ENCODE results near the gene UBAC2. TPM values are rescaled to one million over a fixed set of nuclear protein-coding genes. Genes with fewer than 3 reads are reported as not detected.
"Not testable (repeated sequence)": the region's sequence is repeated elsewhere in the genome, so short reads cannot be mapped to it uniquely, and the experiment has no call there.

The UBAC2 gene
- total and polyA plus RNA-seq, 10 donors, result 49.3 to 82.1 (median 66.2) TPM

- 91 to 96% (median 95%) methylated on average over 5 of the region's 5 CpGs for WGBS, 5 donors
- Histone ChIP-seq H3K27ac (no peak overlapping the region), H3K4me1 (peaks cover 41 to 98% (median 56%) of the 10 kb centered on the region in 6 donors), H3K9me3 (no peaks in the 10 kb centered on the region), H3K27me3 (replicated peaks in 1 of 7) (no peaks in the 10 kb centered on the region), H3K36me3 (peaks cover 0 to 36% (median 2%) of the 10 kb centered on the region in 6 donors), H3K4me3 (no peak overlapping the region)
- intact Hi-C loops (cut with DNase I; ENCODE audit: low total_unique reads), result no loop called here
- no peak for DNase-seq
- no peak for TF ChIP-seq POLR2A (IDR thresholded peaks at IDR 0.05)
- no peak for TF ChIP-seq CTCF (IDR thresholded peaks at IDR 0.05 in 8 of 11, conservative IDR thresholded peaks at IDR 0.05 in 3 of 11)
- TF ChIP-seq POLR2AphosphoS5 (IDR thresholded peaks at IDR 0.05), result no peak
These were observed 6.2 kb downstream of the UBAC2 start for GRCh38 chr13:99206873-99207272.

- no peak for TF ChIP-seq POLR2AphosphoS5 (IDR thresholded peaks at IDR 0.05)
- no peak for TF ChIP-seq CTCF (IDR thresholded peaks at IDR 0.05 in 8 of 11, conservative IDR thresholded peaks at IDR 0.05 in 3 of 11)
- no peak for TF ChIP-seq POLR2A (IDR thresholded peaks at IDR 0.05)
- Histone ChIP-seq H3K9me3 (no peaks in the 10 kb centered on the region), H3K27ac (no peak overlapping the region), H3K4me3 (no peak overlapping the region), H3K27me3 (replicated peaks in 1 of 7) (no peaks in the 10 kb centered on the region), H3K36me3 (peaks cover 0 to 36% (median 2%) of the 10 kb centered on the region in 6 donors), H3K4me1 (peaks cover 34 to 96% (median 50%) of the 10 kb centered on the region in 6 donors)
- WGBS, 5 donors, result 90 to 93% (median 91%) methylated on average over 7 of the region's 7 CpGs
- no peak for DNase-seq
- intact Hi-C loops (cut with DNase I; ENCODE audit: low total_unique reads), result no loop called here
These were observed 6.9 kb downstream of the UBAC2 start for GRCh38 chr13:99207511-99207910.

- peaks cover 0 to 38% (median 2%) of the 10 kb centered on the region in 6 donors for H3K36me3 ChIP-seq
- 83 to 94% (median 88%) methylated on average over 3 of the region's 3 CpGs for WGBS, 5 donors
- TF ChIP-seq POLR2A (IDR thresholded peaks at IDR 0.05) (no peak), POLR2AphosphoS5 (IDR thresholded peaks at IDR 0.05) (no peak), CTCF (IDR thresholded peaks at IDR 0.05 in 8 of 11, conservative IDR thresholded peaks at IDR 0.05 in 3 of 11) (no peak)
- no peaks in the 10 kb centered on the region for H3K27me3 ChIP-seq (replicated peaks in 1 of 7)
- H3K9me3 ChIP-seq, result no peaks in the 10 kb centered on the region
- intact Hi-C loops (cut with DNase I; ENCODE audit: low total_unique reads), result no loop called here
- no peak overlapping the region for H3K4me3 ChIP-seq
- no peak for DNase-seq
- peaks cover 28 to 96% (median 43%) of the 10 kb centered on the region in 6 donors for H3K4me1 ChIP-seq
- H3K27ac ChIP-seq, result no peak overlapping the region
These were observed 7.5 kb downstream of the UBAC2 start for GRCh38 chr13:99208185-99208584.

- no peaks in the 10 kb centered on the region for H3K27me3 ChIP-seq (replicated peaks in 1 of 7)
- TF ChIP-seq CTCF (IDR thresholded peaks at IDR 0.05 in 8 of 11, conservative IDR thresholded peaks at IDR 0.05 in 3 of 11), result no peak
- TF ChIP-seq POLR2A (IDR thresholded peaks at IDR 0.05), result no peak
- no peak for TF ChIP-seq POLR2AphosphoS5 (IDR thresholded peaks at IDR 0.05)
- intact Hi-C loops (cut with DNase I; ENCODE audit: low total_unique reads), result no loop called here
- peaks cover 0 to 43% (median 2%) of the 10 kb centered on the region in 6 donors for H3K36me3 ChIP-seq
- DNase-seq, result no peak
- no peak overlapping the region for H3K4me3 ChIP-seq
- no peaks in the 10 kb centered on the region for H3K9me3 ChIP-seq
- WGBS, 5 donors, result 86 to 93% (median 90%) methylated on average over 8 of the region's 8 CpGs
- peaks cover 20 to 96% (median 40%) of the 10 kb centered on the region in 6 donors for H3K4me1 ChIP-seq
- H3K27ac ChIP-seq, result no peak overlapping the region
These were observed 8.3 kb downstream of the UBAC2 start for GRCh38 chr13:99208845-99209527.

- Histone ChIP-seq H3K36me3 (peaks cover 0 to 43% (median 2%) of the 10 kb centered on the region in 6 donors), H3K4me1 (peaks cover 11 to 96% (median 40%) of the 10 kb centered on the region in 6 donors)
- H3K27me3 ChIP-seq (replicated peaks in 1 of 7); H3K4me3 ChIP-seq; intact Hi-C loops (cut with DNase I; ENCODE audit: low total_unique reads); H3K27ac ChIP-seq; DNase-seq; H3K9me3 ChIP-seq: not testable (repeated sequence)
- WGBS, 5 donors, result 87 to 93% (median 89%) methylated on average over 9 of the region's 9 CpGs
These were observed 10.0 kb downstream of the UBAC2 start for GRCh38 chr13:99210627-99211026.

All from spleen (tissue), 11 donors.